RWPE1 (cell line): ENCODE data around the gene PPP2R2B.

ENCODE experiments used
- CTCF ChIA-PET: fragments of 350-600 bp; sonication (Branson Sonifier 250); formaldehyde crosslinking; extraction: SDS; loops from one replicate; lab custom pipeline; 2021; lab: Yijun Ruan, JAX
- POLR2A ChIA-PET: fragments of 400-600 bp; formaldehyde crosslinking; extraction: SDS; loops from one replicate; lab custom pipeline; 2020; ENCODE audit warnings: antibody characterized with exemption; ENCODE audit not compliant: low non-redundant PET; lab: Yijun Ruan, JAX
- DNase-seq: peaks from one replicate; pipeline ENCODE4 v3.0.0; 2012; ENCODE audit warnings: low spot score
- H3K27ac ChIP-seq: fragments of 450-650 bp; 2 replicates; pipeline ENCODE4 v1.5.1; 2017
- CTCF ChIP-seq: fragments of 450-650 bp; conservative IDR thresholded peaks from 2 replicates; pipeline ENCODE4 v1.5.1; 2017; ENCODE audit warnings: low read depth, mild to moderate bottlenecking

Gene PPP2R2B

GRCh38 chr5:146755793-146756192 lies 122.8 kb downstream of the PPP2R2B start:
- TF ChIP-seq CTCF: no peak
- H3K27ac ChIP-seq: no peak overlapping the region
- DNase-seq: no peak
- ChIA-PET POLR2A (no interaction called here), CTCF (no interaction called here)

GRCh38 chr5:146754621-146755020 lies 123.9 kb downstream of the PPP2R2B start:
- CTCF ChIA-PET: no interaction called here
- no peak overlapping the region for H3K27ac ChIP-seq
- no peak for DNase-seq
- POLR2A ChIA-PET: no interaction called here
- no peak for TF ChIP-seq CTCF

- ChIA-PET POLR2A (no interaction called here), CTCF (interaction anchor here (0.6 kb wide), 1 partner anchor 287 kb away, joined by 5 read pairs; no protein-coding TSS in a partner anchor)
- no peak overlapping the region for H3K27ac ChIP-seq
- TF ChIP-seq CTCF: no peak
- no peak for DNase-seq
These were observed 124.9 kb downstream of the PPP2R2B start for GRCh38 chr5:146753641-146754040.

- no peak for DNase-seq
- CTCF ChIA-PET: no interaction called here
- no peak for TF ChIP-seq CTCF
- POLR2A ChIA-PET: no interaction called here
- no peak overlapping the region for H3K27ac ChIP-seq
These were observed 126.7 kb downstream of the PPP2R2B start for GRCh38 chr5:146751781-146752401.

- TF ChIP-seq CTCF: no peak
- ChIA-PET POLR2A (no interaction called here), CTCF (interaction anchor here (0.6 kb wide), 1 partner anchor 126 kb away, joined by 3 read pairs; no protein-coding TSS in a partner anchor)
- DNase-seq: no peak
- no peak overlapping the region for H3K27ac ChIP-seq
These were observed 127.5 kb downstream of the PPP2R2B start for GRCh38 chr5:146751054-146751453.

GRCh38 chr5:146748533-146748932 lies 130.0 kb downstream of the PPP2R2B start:
- DNase-seq: no peak
- no peak for TF ChIP-seq CTCF
- ChIA-PET POLR2A (no interaction called here), CTCF (no interaction called here)
- H3K27ac ChIP-seq: no peak overlapping the region
